Testis (tissue), 3 donors: ENCODE measurements around the gene TAF9B. TPM values are rescaled to one million over a fixed set of nuclear protein-coding genes. Genes with fewer than 3 reads are reported as not detected.

Experiments
- DNase-seq: peaks from one replicate; pipeline ENCODE4 v3.0.0-alpha.2; 2019
- H3K27ac ChIP-seq, 2 donors: fragments of 200-600 bp; sonication (generic); one replicate each; pipeline ENCODE4 v1.5.1; 2019
- H3K27me3 ChIP-seq: fragments of 200-600 bp; sonication (generic); one replicate; pipeline ENCODE4 v1.5.1; 2019
- H3K36me3 ChIP-seq: fragments of 200-600 bp; sonication (generic); one replicate; pipeline ENCODE4 v1.5.1; 2017; ENCODE audit warnings: low read depth; ENCODE audit errors: missing control alignments
- H3K4me1 ChIP-seq: fragments of 200-600 bp; sonication (generic); one replicate; pipeline ENCODE4 v1.5.1; 2019
- H3K4me3 ChIP-seq, 2 donors: fragments of 200-600 bp; sonication (generic); one replicate each; pipeline ENCODE4 v1.5.1; 2017 to 2019
- H3K9me3 ChIP-seq: fragments of 200-600 bp; sonication (generic); one replicate; pipeline ENCODE4 v1.5.1; 2017
- CTCF ChIP-seq, 3 experiments: fragments of 450-650 bp in 2 of 3; fragments of 200-600 bp in 1 of 3; sonication (generic) in 1 of 3; IDR thresholded peaks; one replicate each; pipeline ENCODE4 v1.5.1; 2016 to 2019; ENCODE audit warnings: antibody characterized with exemption in 3 of 3, mild to moderate bottlenecking in 2 of 3, moderate library complexity in 1 of 3
- POLR2A ChIP-seq: fragments of 450-650 bp; IDR thresholded peaks from one replicate; pipeline ENCODE4 v1.6.1; 2017; ENCODE audit warnings: antibody characterized with exemption, mild to moderate bottlenecking, moderate library complexity
- WGBS, 2 donors: methylation state at CpG; one replicate each; pipeline ENCODE4 v1.1.5; 2018; 5-methylcytosine and 5-hydroxymethylcytosine counted together
- intact Hi-C: fragments of 100-400 bp; cut with DNase I; formaldehyde crosslinking; loops from one replicate; pipeline ENCODE4 v1.15.1; 2023; ENCODE audit warnings: low total_unique reads
- polyA plus RNA-seq: library from polyadenylated mRNA; stranded (reverse); fragments of 350-450 nt; fragmentation: Illumina TruSeq; extraction: RNeasy Lipid Tissue Mini Kit (QIAGEN cat#74804); gene quantifications from one replicate; pipeline ENCODE4 v1.2.3, GENCODE V29; 2014; ENCODE audit warnings: low read depth, low replicate concordance; ENCODE audit not compliant: insufficient read depth
- total RNA-seq, 2 donors: library from RNA; depleted of rRNA; stranded (reverse); fragments of >200 nt; gene quantifications; one replicate each; pipeline ENCODE4 v1.2.3, GENCODE V29; 2016

TAF9B gene
- total and polyA plus RNA-seq, 3 donors from 2014 or later, result 15.4 to 21.3 (median 17.9) TPM

GRCh38 chrX:78116766-78117165 is 22.7 kb downstream of the TAF9B start:
- no peak overlapping the region for H3K27ac ChIP-seq
- TF ChIP-seq CTCF (IDR thresholded peaks at IDR 0.05) (no peak), POLR2A (no peak)
- DNase-seq, result no peak
- no peaks in the 10 kb centered on the region for H3K36me3 ChIP-seq
- intact Hi-C loops, result no loop called here
- WGBS, 2 donors, result 69 to 75% methylated on average over 2 of the region's 2 CpGs
- H3K27me3 ChIP-seq, result no peaks in the 10 kb centered on the region
- no peaks in the 10 kb centered on the region for H3K4me1 ChIP-seq
- H3K4me3 ChIP-seq, result no peak overlapping the region
- no peaks in the 10 kb centered on the region for H3K9me3 ChIP-seq

- intact Hi-C loops, result no loop called here
- no peak overlapping the region for H3K27ac ChIP-seq
- no peaks in the 10 kb centered on the region for H3K36me3 ChIP-seq
- DNase-seq, result no peak
- no peaks in the 10 kb centered on the region for H3K9me3 ChIP-seq
- H3K27me3 ChIP-seq, result no peaks in the 10 kb centered on the region
- TF ChIP-seq POLR2A, result no peak
- TF ChIP-seq CTCF (IDR thresholded peaks at IDR 0.05), result no peak
- H3K4me3 ChIP-seq, result no peak overlapping the region
- no peaks in the 10 kb centered on the region for H3K4me1 ChIP-seq
Measured at GRCh38 chrX:78116365-78116764, 23.1 kb downstream of the TAF9B start.

- H3K4me3 ChIP-seq, result no peak overlapping the region
- H3K27ac ChIP-seq, result no peak overlapping the region
- TF ChIP-seq POLR2A (no peak), CTCF (IDR thresholded peaks at IDR 0.05) (no peak)
- H3K9me3 ChIP-seq, result no peaks in the 10 kb centered on the region
- intact Hi-C loops, result no loop called here
- H3K27me3 ChIP-seq, result no peaks in the 10 kb centered on the region
- no peaks in the 10 kb centered on the region for H3K36me3 ChIP-seq
- no peak for DNase-seq
- 86 to 88% methylated on average over 10 of the region's 10 CpGs for WGBS, 2 donors
- H3K4me1 ChIP-seq, result no peaks in the 10 kb centered on the region
Measured at GRCh38 chrX:78111140-78111931, 28.1 kb downstream of the TAF9B start.

DNA sequence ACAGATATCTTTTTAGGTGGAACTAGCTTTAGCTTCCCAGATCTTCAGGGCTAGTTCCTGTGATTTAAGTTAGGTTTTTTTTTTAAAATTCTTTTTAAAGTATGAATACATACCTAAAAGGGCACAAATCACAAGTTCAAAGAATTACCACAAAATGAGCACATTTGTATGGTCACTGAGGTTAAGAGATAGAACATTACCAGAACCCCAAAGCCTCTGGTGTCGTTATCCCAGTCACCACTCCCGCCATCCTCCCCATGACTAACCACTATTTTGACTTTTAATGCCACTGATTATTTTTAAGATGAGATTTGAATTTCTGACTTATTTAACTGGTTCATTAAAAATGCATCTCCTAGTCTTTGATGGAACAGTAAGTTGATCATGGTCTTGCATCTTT is 30.0 kb downstream of the TAF9B start:
- no peak for DNase-seq
- no peaks in the 10 kb centered on the region for H3K27me3 ChIP-seq
- no peak overlapping the region for H3K27ac ChIP-seq
- H3K9me3 ChIP-seq, result no peaks in the 10 kb centered on the region
- 87 to 94% methylated on average over 2 of the region's 2 CpGs for WGBS, 2 donors
- no peaks in the 10 kb centered on the region for H3K36me3 ChIP-seq
- H3K4me3 ChIP-seq, result no peak overlapping the region
- H3K4me1 ChIP-seq, result no peaks in the 10 kb centered on the region
- TF ChIP-seq CTCF (IDR thresholded peaks at IDR 0.05) (no peak), POLR2A (no peak)
- intact Hi-C loops, result no loop called here

- H3K36me3 ChIP-seq, result no peaks in the 10 kb centered on the region
- no peaks in the 10 kb centered on the region for H3K27me3 ChIP-seq
- no peaks in the 10 kb centered on the region for H3K4me1 ChIP-seq
- TF ChIP-seq POLR2A (no peak), CTCF (IDR thresholded peaks at IDR 0.05) (no peak)
- intact Hi-C loops, result no loop called here
- 69 to 71% methylated on average over 1 of the region's 1 CpG for WGBS, 2 donors
- H3K27ac ChIP-seq, result no peak overlapping the region
- H3K9me3 ChIP-seq, result no peaks in the 10 kb centered on the region
- H3K4me3 ChIP-seq, result no peak overlapping the region
- DNase-seq, result no peak
Measured at GRCh38 chrX:78106651-78106986, 32.8 kb downstream of the TAF9B start.
